K562 (cell line): ENCODE measurements around the gene GLG1. TPM values are rescaled to one million over a fixed set of nuclear protein-coding genes. Genes with fewer than 3 reads are reported as not detected.

Experiments used
- ATF6 ChIP-seq: sonication (generic); formaldehyde crosslinking; IDR thresholded peaks from 2 replicates; pipeline ENCODE4 v1.4.0; 2020; ENCODE audit warnings: mild to moderate bottlenecking, missing genetic modification reagents
- BCOR ChIP-seq: fragments of 450-650 bp; IDR thresholded peaks from 2 replicates; pipeline ENCODE4 v1.6.1; 2016
- CREB3L1 ChIP-seq: fragments of 450-650 bp; IDR thresholded peaks from 2 replicates; pipeline ENCODE4 v1.6.1; 2014; ENCODE audit warnings: low read depth, mild to moderate bottlenecking, moderate library complexity, borderline replicate concordance
- CREM ChIP-seq: IDR thresholded peaks from 2 replicates; pipeline ENCODE4 v1.6.1; 2014; ENCODE audit warnings: antibody characterized with exemption, low read depth
- HDAC1 ChIP-seq, 2 experiments: fragments of 450-650 bp; IDR thresholded peaks; 2 replicates each; pipeline ENCODE4 v1.6.1; 2016 to 2017; ENCODE audit warnings: inconsistent platforms in 1 of 2, mild to moderate bottlenecking in 1 of 2, moderate library complexity in 1 of 2
- HDAC6 ChIP-seq: IDR thresholded peaks from 2 replicates; pipeline ENCODE4 v1.6.1; 2012; ENCODE audit warnings: low read depth, mild to moderate bottlenecking, control low read depth, inconsistent platforms, low read length, moderate library complexity
- KAT2B ChIP-seq: IDR thresholded peaks from one replicate; pipeline ENCODE4 v1.6.1; 2012; ENCODE audit warnings: low read depth, mild to moderate bottlenecking, control low read depth, inconsistent platforms, low read length, moderate library complexity
- KDM2B ChIP-seq: fragments of 250-450 bp; sonication (Bioruptor Pico); IDR thresholded peaks from 2 replicates; pipeline ENCODE4 v1.8.0; 2021; ENCODE audit warnings: mild to moderate bottlenecking, moderate library complexity
- MAX ChIP-seq: sonication (generic); formaldehyde crosslinking; IDR thresholded peaks from 2 replicates; pipeline ENCODE4 v1.9.0; 2022; ENCODE audit warnings: mild to moderate bottlenecking, missing genetic modification reagents
- MEIS2 ChIP-seq: fragments of 450-650 bp; IDR thresholded peaks from 2 replicates; pipeline ENCODE4 v1.6.1; 2014; ENCODE audit warnings: mild to moderate bottlenecking; ENCODE audit not compliant: partially characterized antibody
- MTA2 ChIP-seq: fragments of 450-650 bp; IDR thresholded peaks from 2 replicates; pipeline ENCODE4 v1.6.1; 2016; ENCODE audit warnings: low read depth
- POLR2G ChIP-seq: fragments of 200-400 bp; formaldehyde crosslinking; IDR thresholded peaks from 2 replicates; pipeline ENCODE4 v1.6.1; 2017; ENCODE audit warnings: low read depth, mild to moderate bottlenecking, antibody characterized with exemption, low read length, moderate library complexity
- RBBP5 ChIP-seq: fragments of 200-600 bp; sonication (generic); IDR thresholded peaks from 2 replicates; pipeline ENCODE4 v1.6.1; 2012; ENCODE audit warnings: borderline replicate concordance, mild to moderate bottlenecking, low read length, control low read depth, inconsistent platforms; ENCODE audit not compliant: insufficient read depth, poor library complexity, severe bottlenecking
- RBM14 ChIP-seq: fragments of 200-400 bp; formaldehyde crosslinking; IDR thresholded peaks from 2 replicates; pipeline ENCODE4 v1.6.1; 2018; ENCODE audit warnings: low read depth, mild to moderate bottlenecking, low read length, moderate library complexity, borderline replicate concordance; ENCODE audit not compliant: insufficient read depth
- SIN3B ChIP-seq: fragments of 450-650 bp; IDR thresholded peaks from 2 replicates; pipeline ENCODE4 v1.6.1; 2017; ENCODE audit warnings: low read depth, mild to moderate bottlenecking, moderate library complexity
- SP1 ChIP-seq: sonication (generic); formaldehyde crosslinking; IDR thresholded peaks from 2 replicates; pipeline ENCODE4 v1.8.1; 2022; ENCODE audit warnings: mild to moderate bottlenecking, missing genetic modification reagents
- TEAD1 ChIP-seq, 2 experiments: fragments of 450-650 bp in 1 of 2; sonication (generic) in 1 of 2; formaldehyde crosslinking; IDR thresholded peaks; 2 replicates each; pipeline versions ENCODE4 v1.4.0 to v1.8.0; 2020 to 2022; ENCODE audit warnings: mild to moderate bottlenecking in 2 of 2, missing genetic modification reagents in 1 of 2
- U2AF1 ChIP-seq: fragments of 200-400 bp; formaldehyde crosslinking; optimal IDR thresholded peaks from 2 replicates; pipeline ENCODE3; 2017; ENCODE audit warnings: mild to moderate bottlenecking, low read depth, low read length, moderate library complexity
- USF1 ChIP-seq: sonication (generic); formaldehyde crosslinking; IDR thresholded peaks from 2 replicates; pipeline ENCODE4 v1.9.0; 2022; ENCODE audit warnings: mild to moderate bottlenecking, missing genetic modification reagents
- ZNF23 ChIP-seq: fragments of 250-450 bp; sonication (Bioruptor Pico); IDR thresholded peaks from 2 replicates; pipeline ENCODE4 v1.4.0; 2020; ENCODE audit warnings: mild to moderate bottlenecking
- ZNF232 ChIP-seq: sonication (generic); formaldehyde crosslinking; IDR thresholded peaks from 2 replicates; pipeline ENCODE4 v1.8.0; 2022; ENCODE audit warnings: mild to moderate bottlenecking, missing genetic modification reagents
- ZNF316 ChIP-seq: fragments of 450-650 bp; IDR thresholded peaks from 2 replicates; pipeline ENCODE4 v1.6.1; 2016
- ZNF717 ChIP-seq: fragments of 250-450 bp; sonication (Bioruptor Pico); IDR thresholded peaks from 2 replicates; pipeline ENCODE4 v1.5.0; 2021
- polyA plus RNA-seq, 8 experiments: library from polyadenylated mRNA; depleted of rRNA in 4 of 8; stranded (reverse) in 5 of 8; unstranded in 3 of 8; fragments of >200 nt; fragmentation: Nextera tagmentation in 2 of 8; fragmentation: Illumina TruSeq in 1 of 8; extraction: Ambion mirVana in 2 of 8; extraction: Trizol in 1 of 8; gene quantifications; 2 replicates each; pipeline versions ENCODE4 v1.2.1 to v1.2.3, GENCODE V29; 2011 to 2014; ENCODE audit warnings: inconsistent platforms in 1 of 8, missing spikeins in 1 of 8
- total RNA-seq, 7 experiments: library from RNA; depleted of rRNA in 6 of 7; stranded (reverse); fragments of >200 nt in 6 of 7; fragmentation: Illumina TruSeq in 2 of 7; extraction: Trizol in 2 of 7; gene quantifications; 2 replicates each; pipeline versions ENCODE4 v1.2.1 to v1.2.3, GENCODE V29; 2011 to 2021; ENCODE audit warnings: low replicate concordance in 1 of 7

The GLG1 gene
- total and polyA plus RNA-seq, 9 of the 15 experiments (the other 6 are each of a cell fraction or from before 2014, with no cell fraction given): 6.2 to 36.0 (median 23.6) TPM

- TF ChIP-seq ZNF316 (peak; percentile 20; the same call in 1 of the 2 replicates), ZNF23 (CRISPR knock-in tag) (no peak), SIN3B (peak; percentile 54; the same call in 1 of the 2 replicates), CREB3L1 (peak; percentile 96), SP1 (peak; percentile 89), HDAC6 (no peak), KDM2B (CRISPR knock-in tag) (peak; percentile 23; the same call in 1 of the 2 replicates), POLR2G (peak; percentile 100), MTA2 (no peak), RBM14 (0 out of 2 replicates have a peak, but pooled peaks have one; percentile 56), BCOR (peak; percentile 36), KAT2B (no peak), USF1 (CRISPR knock-in tag) (peak; percentile 44; the same call in 1 of the 2 replicates), ZNF717 (CRISPR knock-in tag) (no peak), MEIS2 (peak; percentile 8), HDAC1 (IDR thresholded peaks at IDR 0.05) (peak in 1 of 2 experiments; percentile 42; a peak in 1 of 4 replicates), ZNF232 (CRISPR knock-in tag) (0 out of 2 replicates have a peak, but pooled peaks have one; percentile 76), RBBP5 (peak; percentile 96), CREM (peak; percentile 79), MAX (CRISPR knock-in tag) (peak; percentile 64), U2AF1 (peak; percentile 80), TEAD1 (CRISPR knock-in tag; IDR thresholded peaks at IDR 0.05) (peak in 1 of 2 experiments; percentile 55; a peak in 1 of 4 replicates), ATF6 (CRISPR knock-in tag) (peak; percentile 72; the same call in 1 of the 2 replicates)
Observed at GRCh38 chr16:74606521-74607309, at the start of gene GLG1 (continued).
